HepG2 (cell line): ENCODE data around the gene UBTD1. TPM values are rescaled to one million over a fixed set of nuclear protein-coding genes. Genes with fewer than 3 reads are reported as not detected.

Experiments
- ATAC-seq: fragments of 200-7000 bp; cut with Tn5 transposase; 3 replicates; pipeline ENCODE4 v1.9.1; 2020; ENCODE audit warnings: mild to moderate bottlenecking, moderate library complexity
- BruUV-seq: library from RNA; stranded (reverse); fragments of 400-500 nt; replicated peaks from 2 replicates; lab custom pipeline; 2021; lab: Mats Ljungman, UMichigan
- CTCF ChIA-PET: fragments of 300-600 bp; formaldehyde crosslinking; extraction: SDS; loops from one replicate; lab custom pipeline; 2021; ENCODE audit warnings: low total read pairs, inconsistent platforms, low intra/inter-chr PET ratio; lab: Yijun Ruan, JAX
- POLR2A ChIA-PET: fragments of 350-600 bp; sonication (Branson Sonifier 250); formaldehyde crosslinking; loops from one replicate; lab custom pipeline; 2020; ENCODE audit warnings: antibody characterized with exemption, inconsistent platforms; lab: Yijun Ruan, JAX
- DNase-seq: peaks from one replicate; pipeline ENCODE4 v3.0.0-alpha.2; 2015; ENCODE audit warnings: low spot score
- FAIRE-seq: peaks from 3 replicates; lab custom pipeline; 2011; peaks lifted over from hg19 to GRCh38; lab: Jason Lieb, UNC
- H2AFZ ChIP-seq: one replicate; pipeline ENCODE4 v1.6.1; 2011; ENCODE audit warnings: low read length, inconsistent platforms
- H3K27ac ChIP-seq: fragments of 300-600 bp; 3 replicates; pipeline ENCODE4 v1.8.0; 2011; ENCODE audit warnings: mixed run types, mild to moderate bottlenecking, mixed read lengths, low read length, inconsistent platforms; ENCODE audit not compliant: insufficient read depth; ENCODE audit errors: extremely low read length
- H3K27me3 ChIP-seq, 2 experiments: fragments of 200-600 bp in 1 of 2; 2 replicates in 1 of 2; 3 replicates in 1 of 2; pipeline versions ENCODE4 v1.6.0 to v1.8.0; 2011; ENCODE audit warnings: low read length in 2 of 2, mild to moderate bottlenecking in 2 of 2, moderate library complexity in 2 of 2, inconsistent platforms in 1 of 2; ENCODE audit not compliant: insufficient read depth in 2 of 2, control insufficient read depth in 1 of 2
- H3K36me3 ChIP-seq, 2 experiments: fragments of 200-600 bp in 1 of 2; replicated peaks in 1 of 2; 2 replicates in 1 of 2; 3 replicates in 1 of 2; pipeline versions ENCODE4 v1.5.1 to v1.8.0; 2011; ENCODE audit warnings: low read length in 2 of 2, inconsistent platforms in 1 of 2; ENCODE audit not compliant: insufficient read depth in 2 of 2, control insufficient read depth in 1 of 2
- H3K4me1 ChIP-seq: 2 replicates; pipeline ENCODE4 v1.5.1; 2012; ENCODE audit warnings: low read length, inconsistent platforms; ENCODE audit not compliant: insufficient read depth
- H3K4me2 ChIP-seq: 2 replicates; pipeline ENCODE4 v1.6.0; 2011; ENCODE audit warnings: low read depth, low read length, inconsistent platforms
- H3K4me3 ChIP-seq, 3 experiments: fragments of 200-600 bp in 1 of 3; sonication (generic), shearing (Covaris generic) in 1 of 3; replicated peaks in 1 of 3; 2 replicates each; pipeline ENCODE4 v1.5.1; 2011 to 2016; ENCODE audit warnings: low read length in 3 of 3, inconsistent platforms in 2 of 3, low read depth in 2 of 3, mild to moderate bottlenecking in 2 of 3, control low read depth in 1 of 3, mixed read lengths in 1 of 3; ENCODE audit not compliant: insufficient read depth in 1 of 3
- H3K79me2 ChIP-seq: one replicate; pipeline ENCODE4 v1.6.1; 2011; ENCODE audit warnings: low read length, inconsistent platforms; ENCODE audit not compliant: insufficient read depth
- H3K9ac ChIP-seq: 2 replicates; pipeline ENCODE4 v1.6.0; 2011; ENCODE audit warnings: mild to moderate bottlenecking, low read depth, low read length, inconsistent platforms; ENCODE audit not compliant: insufficient read depth
- H3K9me3 ChIP-seq: 2 replicates; pipeline ENCODE4 v1.5.1; 2012; ENCODE audit warnings: mild to moderate bottlenecking, low read length
- H4K20me1 ChIP-seq: 2 replicates; pipeline ENCODE4 v1.6.0; 2011; ENCODE audit warnings: inconsistent platforms, mild to moderate bottlenecking, low read length, moderate library complexity; ENCODE audit not compliant: insufficient read depth
- CCAR2 ChIP-seq: fragments of 200-400 bp; formaldehyde crosslinking; optimal IDR thresholded peaks from 2 replicates; pipeline ENCODE3; 2018; ENCODE audit warnings: low read depth, mild to moderate bottlenecking, low read length, moderate library complexity
- NFAT5 ChIP-seq: sonication (generic); formaldehyde crosslinking; IDR thresholded peaks from 2 replicates; pipeline ENCODE4 v1.4.0; 2020; ENCODE audit warnings: missing genetic modification reagents
- NR1H2 ChIP-seq: sonication (generic); formaldehyde crosslinking; IDR thresholded peaks from 2 replicates; pipeline ENCODE4 v1.8.1; 2022; ENCODE audit warnings: low read depth, missing genetic modification reagents, borderline replicate concordance
- RFXAP ChIP-seq: sonication (generic); formaldehyde crosslinking; IDR thresholded peaks from 2 replicates; pipeline ENCODE4 v1.4.0; 2020; ENCODE audit warnings: missing genetic modification reagents, borderline replicate concordance
- TFDP1 ChIP-seq: IDR thresholded peaks from 2 replicates; pipeline ENCODE4 v1.6.1; 2016; ENCODE audit warnings: missing compliant biosample characterization, missing genetic modification reagents, borderline replicate concordance
- ZBTB26 ChIP-seq: IDR thresholded peaks from 2 replicates; pipeline ENCODE4 v1.6.1; 2016; ENCODE audit warnings: missing compliant biosample characterization, missing genetic modification reagents, borderline replicate concordance
- ZNF687 ChIP-seq: sonication (generic); formaldehyde crosslinking; IDR thresholded peaks from 2 replicates; pipeline ENCODE4 v1.5.1; 2020; ENCODE audit warnings: mild to moderate bottlenecking, missing genetic modification reagents, moderate library complexity
- WGBS: methylation state at CpG from one replicate; pipeline ENCODE4 v1.1.6; 2017; ENCODE audit warnings: low lambda C conversion rate; 5-methylcytosine and 5-hydroxymethylcytosine counted together
- in situ Hi-C: cut with HindIII; loops from 2 replicates; pipeline ENCODE4 v1.10.0; 2017; ENCODE audit warnings: low pct_unique_long_range_greater_than_20kb; ENCODE audit not compliant: extremely low pct_ligation_motif_present
- intact Hi-C: fragments of 100-400 bp; cut with micrococcal nuclease; formaldehyde crosslinking; loops from one replicate; pipeline ENCODE4 v1.10.0; 2022; ENCODE audit not compliant: unreplicated experiment
- polyA plus RNA-seq, 8 experiments: library from polyadenylated mRNA; depleted of rRNA in 3 of 8; stranded (reverse) in 7 of 8; unstranded in 1 of 8; fragments of >200 nt; fragmentation: Illumina TruSeq in 4 of 8; extraction: Trizol in 4 of 8; gene quantifications; 2 replicates each; pipeline versions ENCODE4 v1.2.1 to v1.2.3, GENCODE V29; 2011 to 2016; ENCODE audit warnings: low read depth in 4 of 8, missing spikeins in 1 of 8, mixed read lengths in 1 of 8; ENCODE audit not compliant: insufficient read depth in 1 of 8
- total RNA-seq, 5 experiments: library from RNA; depleted of rRNA; stranded (reverse); fragments of >200 nt; fragmentation: Illumina TruSeq; extraction: Trizol; gene quantifications; 2 replicates each; pipeline ENCODE4 v1.2.3, GENCODE V29; 2016; ENCODE audit warnings: low read depth in 1 of 5

The UBTD1 gene
- total and polyA plus RNA-seq, 2 of the 13 experiments (the other 11 are each of a cell fraction or from before 2014, with no cell fraction given), result 7.9 to 10.0 TPM

GRCh38 chr10:97590082-97590747, 91.5 kb downstream of the UBTD1 start:
- Histone ChIP-seq H3K4me1 (peaks cover 52% of the 10 kb centered on the region), H2AFZ (no peak overlapping the region), H3K9me3 (no peaks in the 10 kb centered on the region), H3K36me3 (no peaks in the 10 kb centered on the region; a peak in 1 of 5 replicates), H3K4me2 (no peak overlapping the region), H3K27me3 (no peaks in the 10 kb centered on the region), H3K27ac (no peak overlapping the region), H4K20me1 (no peaks in the 10 kb centered on the region), H3K9ac (no peak overlapping the region), H3K4me3 (no peak overlapping the region), H3K79me2 (peaks cover 3% of the 10 kb centered on the region)
- TF ChIP-seq ZBTB26 (CRISPR knock-in tag) (no peak), NFAT5 (CRISPR knock-in tag) (no peak), CCAR2 (no peak), NR1H2 (no peak), RFXAP (CRISPR knock-in tag) (no peak), TFDP1 (no peak), ZNF687 (peak; percentile 8; the same call in 1 of the 2 replicates)
- POLR2A ChIA-PET, result no interaction called here
- intact Hi-C loops (no loop called here), in situ Hi-C loops (no loop called here)
- 92% methylated on average over 10 of the region's 15 CpGs for WGBS
- BruUV-seq, result no TSS peak
- ATAC-seq (no peak), FAIRE-seq (no peak), DNase-seq (no peak)
- CTCF ChIA-PET, result no interaction called here
